Body of pancreas (tissue), 4 donors: ENCODE results near the gene GFOD1. TPM values are rescaled to one million over a fixed set of nuclear protein-coding genes. Genes with fewer than 3 reads are reported as not detected.
"Not testable (repeated sequence)": the region's sequence is repeated elsewhere in the genome, so short reads cannot be mapped to it uniquely, and the experiment has no call there.

Experiments
- ATAC-seq: fragments of 150-250 bp; one replicate; pipeline ENCODE4 v1.9.1; 2016
- DNase-seq, 4 donors: peaks; one replicate each; pipeline ENCODE4 v3.0.0-alpha.2; 2019
- H3K27ac ChIP-seq, 4 donors: fragments of 200-600 bp; sonication (generic); 1 replicate in 3 of 4; 2 replicates in 1 of 4; pipeline versions ENCODE4 v1.5.1 to v1.6.1; 2016 to 2019; ENCODE audit warnings: mild to moderate bottlenecking in 1 of 4, mixed read lengths in 1 of 4, moderate library complexity in 1 of 4
- H3K27me3 ChIP-seq, 2 donors: fragments of 200-600 bp; sonication (generic); one replicate each; pipeline ENCODE4 v1.6.0; 2016; ENCODE audit warnings: mild to moderate bottlenecking in 1 of 2
- H3K36me3 ChIP-seq, 2 donors: fragments of 200-600 bp; sonication (generic); replicated peaks in 1 of 2; 2 replicates each; pipeline ENCODE4 v1.5.1; 2016; ENCODE audit warnings: low read depth in 2 of 2; ENCODE audit not compliant: insufficient read depth in 1 of 2
- H3K4me1 ChIP-seq: fragments of 200-600 bp; sonication (generic); one replicate; pipeline ENCODE4 v1.6.0; 2016
- H3K4me3 ChIP-seq, 2 donors: fragments of 200-600 bp; sonication (generic); 1 replicate in 1 of 2; 2 replicates in 1 of 2; pipeline ENCODE4 v1.5.1; 2016 to 2019
- H3K9me3 ChIP-seq, 3 donors: fragments of 200-600 bp; sonication (generic); 1 replicate in 2 of 3; 2 replicates in 1 of 3; pipeline ENCODE4 v1.5.1; 2016
- POLR2A ChIP-seq, 3 donors: fragments of 450-650 bp; IDR thresholded peaks; one replicate each; pipeline ENCODE4 v1.6.1; 2016; ENCODE audit warnings: antibody characterized with exemption in 3 of 3, mild to moderate bottlenecking in 2 of 3
- WGBS, 2 donors: methylation state at CpG; one replicate each; pipeline ENCODE4 v1.1.5; 2017; 5-methylcytosine and 5-hydroxymethylcytosine counted together
- intact Hi-C: fragments of 100-400 bp; cut with DNase I; formaldehyde crosslinking; loops from one replicate; pipeline ENCODE4 v1.15.1; 2023
- total RNA-seq, 2 donors: library from RNA; depleted of rRNA; stranded (reverse); fragments of >200 nt; gene quantifications; one replicate each; pipeline ENCODE4 v1.1.0, GENCODE V29; 2016
- TF ChIP-seq, protein P1 (sequence below), 7 experiments: fragments of 450-650 bp in 4 of 7; fragments of 200-600 bp in 3 of 7; sonication (generic) in 3 of 7; IDR thresholded peaks; one replicate each; pipeline ENCODE4 v1.5.1; 2016 to 2019; ENCODE audit warnings: antibody characterized with exemption in 7 of 7

The GFOD1 gene
- total RNA-seq, 2 donors from 2014 or later, result 4.3 to 5.2 TPM

DNA sequence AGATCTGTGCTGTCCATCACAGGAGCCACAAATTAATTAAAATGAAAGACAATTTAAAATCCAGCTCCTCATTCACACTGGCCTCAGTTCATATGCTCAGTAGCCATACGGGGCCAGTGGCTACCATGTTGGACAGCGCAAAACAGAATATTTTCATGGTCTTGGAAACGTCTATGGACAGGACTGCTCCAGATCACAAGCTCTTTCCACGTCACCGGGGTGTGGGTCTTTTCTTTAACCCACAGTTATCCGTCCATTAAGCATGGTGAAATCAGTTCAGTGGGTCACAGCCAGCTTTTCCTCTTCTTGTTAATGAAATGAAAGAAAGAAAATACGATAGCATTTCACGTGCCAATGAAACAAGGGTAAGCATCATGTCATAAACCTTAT lies 24.1 kb downstream of the GFOD1 start:
- intact Hi-C loops, result no loop called here
- H3K27ac ChIP-seq, result no peak overlapping the region
- TF ChIP-seq, protein P1, sequence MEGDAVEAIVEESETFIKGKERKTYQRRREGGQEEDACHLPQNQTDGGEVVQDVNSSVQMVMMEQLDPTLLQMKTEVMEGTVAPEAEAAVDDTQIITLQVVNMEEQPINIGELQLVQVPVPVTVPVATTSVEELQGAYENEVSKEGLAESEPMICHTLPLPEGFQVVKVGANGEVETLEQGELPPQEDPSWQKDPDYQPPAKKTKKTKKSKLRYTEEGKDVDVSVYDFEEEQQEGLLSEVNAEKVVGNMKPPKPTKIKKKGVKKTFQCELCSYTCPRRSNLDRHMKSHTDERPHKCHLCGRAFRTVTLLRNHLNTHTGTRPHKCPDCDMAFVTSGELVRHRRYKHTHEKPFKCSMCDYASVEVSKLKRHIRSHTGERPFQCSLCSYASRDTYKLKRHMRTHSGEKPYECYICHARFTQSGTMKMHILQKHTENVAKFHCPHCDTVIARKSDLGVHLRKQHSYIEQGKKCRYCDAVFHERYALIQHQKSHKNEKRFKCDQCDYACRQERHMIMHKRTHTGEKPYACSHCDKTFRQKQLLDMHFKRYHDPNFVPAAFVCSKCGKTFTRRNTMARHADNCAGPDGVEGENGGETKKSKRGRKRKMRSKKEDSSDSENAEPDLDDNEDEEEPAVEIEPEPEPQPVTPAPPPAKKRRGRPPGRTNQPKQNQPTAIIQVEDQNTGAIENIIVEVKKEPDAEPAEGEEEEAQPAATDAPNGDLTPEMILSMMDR (IDR thresholded peaks at IDR 0.05), result no peak
- TF ChIP-seq POLR2A (IDR thresholded peaks at IDR 0.05), result no peak

DNA sequence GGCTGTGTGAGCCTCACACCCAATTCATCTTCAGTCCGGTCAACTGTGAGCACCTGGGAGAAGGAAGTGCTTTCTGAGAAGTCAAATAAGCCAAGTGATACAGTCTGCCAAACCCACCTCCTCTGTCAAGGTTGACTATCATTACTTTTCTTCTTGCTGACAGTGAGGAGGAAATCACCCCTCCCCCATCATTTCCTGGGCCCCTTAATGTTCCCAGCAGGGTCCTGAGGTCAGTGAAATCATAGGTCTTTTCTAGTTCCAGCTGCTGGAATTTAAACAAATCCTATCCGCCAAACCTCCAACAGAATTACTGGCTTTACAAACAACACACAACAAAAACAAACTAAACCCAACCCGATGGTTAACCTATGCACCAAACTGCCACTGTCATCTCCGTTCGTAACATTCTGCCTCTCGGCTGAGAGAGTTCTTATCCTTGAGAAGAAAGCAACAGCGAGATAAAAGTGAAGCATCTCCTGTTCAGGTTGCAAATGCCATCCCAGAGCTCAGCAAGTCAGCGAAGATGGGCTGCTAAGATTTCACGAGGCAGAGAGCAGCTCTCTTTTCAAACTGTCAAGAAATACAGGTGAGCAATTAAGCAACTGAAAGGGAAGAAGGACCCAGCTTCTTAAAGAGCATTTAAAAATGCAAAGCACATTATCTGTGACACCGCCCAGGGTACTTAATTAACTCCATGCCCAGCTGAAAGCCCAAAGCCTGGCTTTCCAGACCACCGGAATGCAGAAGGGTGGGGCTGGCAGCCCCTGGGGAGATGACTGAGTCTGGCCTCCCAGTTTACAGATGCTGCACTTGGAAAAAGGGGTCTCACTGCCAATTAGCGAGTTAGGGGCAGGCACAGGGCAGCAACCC lies 24.7 kb downstream of the GFOD1 start:
- H3K9me3 ChIP-seq, result no peaks in the 10 kb centered on the region
- no peak for DNase-seq
- intact Hi-C loops, result no loop called here
- no peaks in the 10 kb centered on the region for H3K27me3 ChIP-seq
- no peak for TF ChIP-seq POLR2A (IDR thresholded peaks at IDR 0.05)
- TF ChIP-seq, protein P1 (IDR thresholded peaks at IDR 0.05), result no peak
- H3K36me3 ChIP-seq, result no peaks in the 10 kb centered on the region
- H3K4me3 ChIP-seq, result no peak overlapping the region
- WGBS, 2 donors, result 89 to 93% methylated on average over 12 of the region's 12 CpGs
- H3K4me1 ChIP-seq, result peaks cover 6% of the 10 kb centered on the region
- no peak for ATAC-seq
- H3K27ac ChIP-seq, result no peak overlapping the region

More for the DNA sequence above, 24.1 kb downstream of the GFOD1 start:
- H3K27me3 ChIP-seq, result no peaks in the 10 kb centered on the region
- no peaks in the 10 kb centered on the region for H3K9me3 ChIP-seq
- no peak for ATAC-seq
- no peaks in the 10 kb centered on the region for H3K36me3 ChIP-seq
- DNase-seq, result no peak
- H3K4me3 ChIP-seq, result no peak overlapping the region
- H3K4me1 ChIP-seq, result peaks cover 6% of the 10 kb centered on the region
- WGBS, 2 donors, result 84 to 89% methylated on average over 8 of the region's 8 CpGs

DNA sequence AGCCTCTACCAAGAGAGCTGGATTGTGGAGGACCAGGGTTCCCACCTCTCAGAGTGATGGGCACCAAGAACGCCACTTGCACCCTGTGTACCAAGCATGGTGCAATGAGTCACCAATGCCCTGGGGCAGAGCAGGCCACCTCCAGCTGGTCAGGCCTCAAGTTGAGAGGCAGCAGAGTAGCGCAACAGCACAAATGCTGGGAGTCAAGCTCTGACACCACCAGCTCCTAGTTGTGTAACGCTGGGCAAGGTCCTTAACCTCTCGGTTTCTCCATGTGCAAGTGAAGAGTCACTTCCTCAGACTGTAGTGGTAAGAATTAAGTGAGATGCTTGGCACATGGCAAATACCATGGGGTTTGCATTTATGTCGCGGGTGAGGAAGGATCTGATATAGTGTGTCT lies 25.6 kb downstream of the GFOD1 start:
- H3K4me3 ChIP-seq, result no peak overlapping the region
- H3K4me1 ChIP-seq, result peaks cover 5% of the 10 kb centered on the region
- no peaks in the 10 kb centered on the region for H3K9me3 ChIP-seq
- TF ChIP-seq, protein P1 (IDR thresholded peaks at IDR 0.05), result no peak
- TF ChIP-seq POLR2A (IDR thresholded peaks at IDR 0.05), result no peak
- intact Hi-C loops, result no loop called here
- no peaks in the 10 kb centered on the region for H3K27me3 ChIP-seq
- ATAC-seq (no peak), DNase-seq (peak in 1 of 4 donors; percentile 31)
- H3K27ac ChIP-seq, result no peak overlapping the region
- H3K36me3 ChIP-seq, result no peaks in the 10 kb centered on the region
- WGBS, 2 donors, result 91 to 94% methylated on average over 5 to 6 of the region's 6 CpGs

DNA sequence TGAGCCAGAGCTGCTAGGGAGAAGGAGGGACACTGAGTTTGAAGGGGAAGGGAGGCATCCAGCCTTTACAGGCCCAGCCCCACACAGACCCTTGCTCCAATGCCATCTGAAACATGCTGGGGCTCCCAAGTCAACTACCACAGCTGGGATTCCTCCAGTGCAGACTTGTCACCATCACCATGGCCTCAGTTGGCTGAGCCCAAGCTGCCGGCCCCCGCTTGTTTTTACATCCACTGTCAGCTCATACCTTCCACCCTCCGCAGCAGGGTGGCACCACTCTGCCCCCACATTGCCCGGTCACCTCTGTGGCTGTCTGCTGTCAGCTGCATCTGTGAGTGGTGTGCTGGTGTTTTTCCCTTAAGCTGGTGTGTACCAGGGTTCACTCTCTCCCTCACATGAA lies 26.1 kb downstream of the GFOD1 start:
- Histone ChIP-seq H3K27me3 (no peaks in the 10 kb centered on the region), H3K27ac (no peak overlapping the region), H3K9me3 (no peaks in the 10 kb centered on the region), H3K4me3 (no peak overlapping the region), H3K4me1 (no peaks in the 10 kb centered on the region), H3K36me3 (no peaks in the 10 kb centered on the region)
- DNase-seq (no peak), ATAC-seq (no peak)
- WGBS, 2 donors, result 96 to 100% methylated on average over 4 of the region's 4 CpGs
- TF ChIP-seq POLR2A (IDR thresholded peaks at IDR 0.05), result no peak
- TF ChIP-seq, protein P1 (IDR thresholded peaks at IDR 0.05), result no peak
- intact Hi-C loops, result no loop called here

DNA sequence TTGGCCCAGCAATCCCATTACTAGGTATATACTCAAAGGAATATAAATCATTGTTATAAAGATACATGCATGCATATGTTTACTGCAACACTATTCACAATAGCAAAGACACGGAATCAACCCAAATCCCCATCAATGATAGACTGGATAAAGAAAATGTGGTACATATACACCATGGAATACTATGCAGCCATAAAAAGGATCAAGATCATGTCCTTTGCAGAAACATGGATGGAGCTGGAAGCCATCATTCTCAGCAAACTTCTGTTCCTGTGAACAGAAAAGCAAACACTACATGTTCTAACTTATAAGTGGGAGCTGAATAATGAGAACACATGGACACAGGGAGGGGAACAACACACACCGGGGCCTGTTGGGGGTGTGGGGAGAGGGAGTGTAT lies 27.1 kb downstream of the GFOD1 start:
- H3K27ac ChIP-seq, H3K36me3 ChIP-seq, H3K4me3 ChIP-seq, DNase-seq, H3K9me3 ChIP-seq, H3K4me1 ChIP-seq, ATAC-seq, H3K27me3 ChIP-seq, intact Hi-C loops: not testable (repeated sequence)
- 50 to 75% methylated on average over 2 of the region's 2 CpGs for WGBS, 2 donors
